Measurements from ENCODE around the gene UBTF.

GRCh38 chr17:44249501-44250246 lies 30.2 kb upstream of the UBTF start:
- TF ChIP-seq, protein P1, sequence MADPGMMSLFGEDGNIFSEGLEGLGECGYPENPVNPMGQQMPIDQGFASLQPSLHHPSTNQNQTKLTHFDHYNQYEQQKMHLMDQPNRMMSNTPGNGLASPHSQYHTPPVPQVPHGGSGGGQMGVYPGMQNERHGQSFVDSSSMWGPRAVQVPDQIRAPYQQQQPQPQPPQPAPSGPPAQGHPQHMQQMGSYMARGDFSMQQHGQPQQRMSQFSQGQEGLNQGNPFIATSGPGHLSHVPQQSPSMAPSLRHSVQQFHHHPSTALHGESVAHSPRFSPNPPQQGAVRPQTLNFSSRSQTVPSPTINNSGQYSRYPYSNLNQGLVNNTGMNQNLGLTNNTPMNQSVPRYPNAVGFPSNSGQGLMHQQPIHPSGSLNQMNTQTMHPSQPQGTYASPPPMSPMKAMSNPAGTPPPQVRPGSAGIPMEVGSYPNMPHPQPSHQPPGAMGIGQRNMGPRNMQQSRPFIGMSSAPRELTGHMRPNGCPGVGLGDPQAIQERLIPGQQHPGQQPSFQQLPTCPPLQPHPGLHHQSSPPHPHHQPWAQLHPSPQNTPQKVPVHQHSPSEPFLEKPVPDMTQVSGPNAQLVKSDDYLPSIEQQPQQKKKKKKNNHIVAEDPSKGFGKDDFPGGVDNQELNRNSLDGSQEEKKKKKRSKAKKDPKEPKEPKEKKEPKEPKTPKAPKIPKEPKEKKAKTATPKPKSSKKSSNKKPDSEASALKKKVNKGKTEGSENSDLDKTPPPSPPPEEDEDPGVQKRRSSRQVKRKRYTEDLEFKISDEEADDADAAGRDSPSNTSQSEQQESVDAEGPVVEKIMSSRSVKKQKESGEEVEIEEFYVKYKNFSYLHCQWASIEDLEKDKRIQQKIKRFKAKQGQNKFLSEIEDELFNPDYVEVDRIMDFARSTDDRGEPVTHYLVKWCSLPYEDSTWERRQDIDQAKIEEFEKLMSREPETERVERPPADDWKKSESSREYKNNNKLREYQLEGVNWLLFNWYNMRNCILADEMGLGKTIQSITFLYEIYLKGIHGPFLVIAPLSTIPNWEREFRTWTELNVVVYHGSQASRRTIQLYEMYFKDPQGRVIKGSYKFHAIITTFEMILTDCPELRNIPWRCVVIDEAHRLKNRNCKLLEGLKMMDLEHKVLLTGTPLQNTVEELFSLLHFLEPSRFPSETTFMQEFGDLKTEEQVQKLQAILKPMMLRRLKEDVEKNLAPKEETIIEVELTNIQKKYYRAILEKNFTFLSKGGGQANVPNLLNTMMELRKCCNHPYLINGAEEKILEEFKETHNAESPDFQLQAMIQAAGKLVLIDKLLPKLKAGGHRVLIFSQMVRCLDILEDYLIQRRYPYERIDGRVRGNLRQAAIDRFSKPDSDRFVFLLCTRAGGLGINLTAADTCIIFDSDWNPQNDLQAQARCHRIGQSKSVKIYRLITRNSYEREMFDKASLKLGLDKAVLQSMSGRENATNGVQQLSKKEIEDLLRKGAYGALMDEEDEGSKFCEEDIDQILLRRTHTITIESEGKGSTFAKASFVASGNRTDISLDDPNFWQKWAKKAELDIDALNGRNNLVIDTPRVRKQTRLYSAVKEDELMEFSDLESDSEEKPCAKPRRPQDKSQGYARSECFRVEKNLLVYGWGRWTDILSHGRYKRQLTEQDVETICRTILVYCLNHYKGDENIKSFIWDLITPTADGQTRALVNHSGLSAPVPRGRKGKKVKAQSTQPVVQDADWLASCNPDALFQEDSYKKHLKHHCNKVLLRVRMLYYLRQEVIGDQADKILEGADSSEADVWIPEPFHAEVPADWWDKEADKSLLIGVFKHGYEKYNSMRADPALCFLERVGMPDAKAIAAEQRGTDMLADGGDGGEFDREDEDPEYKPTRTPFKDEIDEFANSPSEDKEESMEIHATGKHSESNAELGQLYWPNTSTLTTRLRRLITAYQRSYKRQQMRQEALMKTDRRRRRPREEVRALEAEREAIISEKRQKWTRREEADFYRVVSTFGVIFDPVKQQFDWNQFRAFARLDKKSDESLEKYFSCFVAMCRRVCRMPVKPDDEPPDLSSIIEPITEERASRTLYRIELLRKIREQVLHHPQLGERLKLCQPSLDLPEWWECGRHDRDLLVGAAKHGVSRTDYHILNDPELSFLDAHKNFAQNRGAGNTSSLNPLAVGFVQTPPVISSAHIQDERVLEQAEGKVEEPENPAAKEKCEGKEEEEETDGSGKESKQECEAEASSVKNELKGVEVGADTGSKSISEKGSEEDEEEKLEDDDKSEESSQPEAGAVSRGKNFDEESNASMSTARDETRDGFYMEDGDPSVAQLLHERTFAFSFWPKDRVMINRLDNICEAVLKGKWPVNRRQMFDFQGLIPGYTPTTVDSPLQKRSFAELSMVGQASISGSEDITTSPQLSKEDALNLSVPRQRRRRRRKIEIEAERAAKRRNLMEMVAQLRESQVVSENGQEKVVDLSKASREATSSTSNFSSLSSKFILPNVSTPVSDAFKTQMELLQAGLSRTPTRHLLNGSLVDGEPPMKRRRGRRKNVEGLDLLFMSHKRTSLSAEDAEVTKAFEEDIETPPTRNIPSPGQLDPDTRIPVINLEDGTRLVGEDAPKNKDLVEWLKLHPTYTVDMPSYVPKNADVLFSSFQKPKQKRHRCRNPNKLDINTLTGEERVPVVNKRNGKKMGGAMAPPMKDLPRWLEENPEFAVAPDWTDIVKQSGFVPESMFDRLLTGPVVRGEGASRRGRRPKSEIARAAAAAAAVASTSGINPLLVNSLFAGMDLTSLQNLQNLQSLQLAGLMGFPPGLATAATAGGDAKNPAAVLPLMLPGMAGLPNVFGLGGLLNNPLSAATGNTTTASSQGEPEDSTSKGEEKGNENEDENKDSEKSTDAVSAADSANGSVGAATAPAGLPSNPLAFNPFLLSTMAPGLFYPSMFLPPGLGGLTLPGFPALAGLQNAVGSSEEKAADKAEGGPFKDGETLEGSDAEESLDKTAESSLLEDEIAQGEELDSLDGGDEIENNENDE (IDR thresholded peaks at IDR 0.05; ENCODE audit: insufficient replicate concordance, low read length): no peak
- TF ChIP-seq POLR2A (IDR thresholded peaks at IDR 0.05; ENCODE audit: control extremely low read depth in 1 of 2, low read depth in 2 of 2, low read length in 2 of 2) (no peak), EP300 (IDR thresholded peaks at IDR 0.05; ENCODE audit: borderline replicate concordance in 1 of 2, low read depth in 2 of 2, low read length in 2 of 2) (no peak), JUN (IDR thresholded peaks at IDR 0.05; ENCODE audit: low read depth, low read length) (no peak), GABPA (IDR thresholded peaks at IDR 0.05; ENCODE audit: borderline replicate concordance, insufficient read depth, low read length) (no peak)
- TF ChIP-seq, protein P2, sequence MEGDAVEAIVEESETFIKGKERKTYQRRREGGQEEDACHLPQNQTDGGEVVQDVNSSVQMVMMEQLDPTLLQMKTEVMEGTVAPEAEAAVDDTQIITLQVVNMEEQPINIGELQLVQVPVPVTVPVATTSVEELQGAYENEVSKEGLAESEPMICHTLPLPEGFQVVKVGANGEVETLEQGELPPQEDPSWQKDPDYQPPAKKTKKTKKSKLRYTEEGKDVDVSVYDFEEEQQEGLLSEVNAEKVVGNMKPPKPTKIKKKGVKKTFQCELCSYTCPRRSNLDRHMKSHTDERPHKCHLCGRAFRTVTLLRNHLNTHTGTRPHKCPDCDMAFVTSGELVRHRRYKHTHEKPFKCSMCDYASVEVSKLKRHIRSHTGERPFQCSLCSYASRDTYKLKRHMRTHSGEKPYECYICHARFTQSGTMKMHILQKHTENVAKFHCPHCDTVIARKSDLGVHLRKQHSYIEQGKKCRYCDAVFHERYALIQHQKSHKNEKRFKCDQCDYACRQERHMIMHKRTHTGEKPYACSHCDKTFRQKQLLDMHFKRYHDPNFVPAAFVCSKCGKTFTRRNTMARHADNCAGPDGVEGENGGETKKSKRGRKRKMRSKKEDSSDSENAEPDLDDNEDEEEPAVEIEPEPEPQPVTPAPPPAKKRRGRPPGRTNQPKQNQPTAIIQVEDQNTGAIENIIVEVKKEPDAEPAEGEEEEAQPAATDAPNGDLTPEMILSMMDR (IDR thresholded peaks at IDR 0.05; ENCODE audit: control extremely low read depth in 1 of 3, insufficient read depth in 1 of 3, low read depth in 1 of 3, low read length in 3 of 3): no peak
